Ascending aorta (tissue), 2 donors: ENCODE results near the gene MRFAP1. TPM values are rescaled to one million over a fixed set of nuclear protein-coding genes. Genes with fewer than 3 reads are reported as not detected.

Experiments used
- DNase-seq, 2 donors: peaks; one replicate each; pipeline ENCODE4 v3.0.0-alpha.2; 2019; ENCODE audit warnings: low spot score in 2 of 2
- H3K27ac ChIP-seq, 2 donors: fragments of 200-600 bp; sonication (generic); one replicate each; pipeline ENCODE4 v1.5.1; 2016 to 2017; ENCODE audit warnings: mild to moderate bottlenecking in 1 of 2
- H3K27me3 ChIP-seq: fragments of 200-600 bp; sonication (generic); one replicate; pipeline ENCODE4 v1.5.1; 2017
- H3K36me3 ChIP-seq, 2 donors: fragments of 200-600 bp; sonication (generic); one replicate each; pipeline ENCODE4 v1.5.1; 2016
- H3K4me1 ChIP-seq, 2 donors: fragments of 200-600 bp; sonication (generic); one replicate each; pipeline ENCODE4 v1.5.1; 2016 to 2017; ENCODE audit warnings: mild to moderate bottlenecking in 1 of 2
- H3K4me3 ChIP-seq, 2 donors: fragments of 200-600 bp; sonication (generic); one replicate each; pipeline ENCODE4 v1.5.1; 2016 to 2017; ENCODE audit warnings: mild to moderate bottlenecking in 1 of 2
- H3K9me3 ChIP-seq, 2 donors: fragments of 200-600 bp; sonication (generic); one replicate each; pipeline ENCODE4 v1.5.1; 2016
- intact Hi-C: fragments of 100-400 bp; cut with DNase I; formaldehyde crosslinking; loops from one replicate; pipeline ENCODE4 v1.15.1; 2023
- total RNA-seq: library from RNA; depleted of rRNA; stranded (reverse); fragments of >200 nt; gene quantifications from one replicate; pipeline ENCODE4 v1.1.0, GENCODE V29; 2016
- TF ChIP-seq, protein P1 (sequence below), 3 experiments: fragments of 200-600 bp in 2 of 3; fragments of 450-650 bp in 1 of 3; sonication (generic) in 2 of 3; IDR thresholded peaks; one replicate each; pipeline ENCODE4 v1.5.1; 2016 to 2019; ENCODE audit warnings: antibody characterized with exemption in 3 of 3, mild to moderate bottlenecking in 1 of 3, moderate library complexity in 1 of 3

The MRFAP1 gene
- total RNA-seq, 1 donor from 2014 or later = 109 TPM

DNA sequence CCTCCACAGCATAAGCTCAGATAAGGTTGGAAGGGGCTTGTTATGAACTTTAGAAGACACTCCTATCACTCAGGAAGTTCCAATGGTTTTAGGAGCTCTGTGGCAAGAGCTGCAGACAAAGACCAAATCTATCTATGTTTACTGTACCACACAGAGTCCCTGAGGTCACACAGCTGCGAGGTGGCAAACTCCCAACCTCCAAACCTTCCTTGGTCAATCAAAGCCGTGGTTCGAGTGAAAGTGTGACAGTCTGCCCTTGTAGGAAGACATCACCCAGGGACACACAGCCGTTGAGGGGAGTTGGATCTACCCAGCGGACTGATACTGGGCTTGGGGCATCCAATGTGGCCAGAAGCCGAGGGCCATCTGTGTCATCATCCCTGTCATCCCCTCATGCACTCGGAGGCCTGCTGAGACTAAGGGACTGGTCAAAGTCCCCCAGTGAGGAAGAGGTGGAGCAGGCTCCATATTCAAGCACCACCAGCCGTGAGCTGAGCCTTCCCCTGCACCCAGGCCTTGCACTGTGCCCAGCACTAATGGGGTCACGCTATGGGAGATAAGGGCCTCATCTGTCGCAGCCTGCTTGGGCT is 38.7 kb upstream of the MRFAP1 start:
- peaks cover 0 to 7% of the 10 kb centered on the region in 2 donors for H3K9me3 ChIP-seq
- no peak for DNase-seq
- H3K27me3 ChIP-seq = no peaks in the 10 kb centered on the region
- intact Hi-C loops = no loop called here
- TF ChIP-seq, protein P1, sequence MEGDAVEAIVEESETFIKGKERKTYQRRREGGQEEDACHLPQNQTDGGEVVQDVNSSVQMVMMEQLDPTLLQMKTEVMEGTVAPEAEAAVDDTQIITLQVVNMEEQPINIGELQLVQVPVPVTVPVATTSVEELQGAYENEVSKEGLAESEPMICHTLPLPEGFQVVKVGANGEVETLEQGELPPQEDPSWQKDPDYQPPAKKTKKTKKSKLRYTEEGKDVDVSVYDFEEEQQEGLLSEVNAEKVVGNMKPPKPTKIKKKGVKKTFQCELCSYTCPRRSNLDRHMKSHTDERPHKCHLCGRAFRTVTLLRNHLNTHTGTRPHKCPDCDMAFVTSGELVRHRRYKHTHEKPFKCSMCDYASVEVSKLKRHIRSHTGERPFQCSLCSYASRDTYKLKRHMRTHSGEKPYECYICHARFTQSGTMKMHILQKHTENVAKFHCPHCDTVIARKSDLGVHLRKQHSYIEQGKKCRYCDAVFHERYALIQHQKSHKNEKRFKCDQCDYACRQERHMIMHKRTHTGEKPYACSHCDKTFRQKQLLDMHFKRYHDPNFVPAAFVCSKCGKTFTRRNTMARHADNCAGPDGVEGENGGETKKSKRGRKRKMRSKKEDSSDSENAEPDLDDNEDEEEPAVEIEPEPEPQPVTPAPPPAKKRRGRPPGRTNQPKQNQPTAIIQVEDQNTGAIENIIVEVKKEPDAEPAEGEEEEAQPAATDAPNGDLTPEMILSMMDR (IDR thresholded peaks at IDR 0.05) = no peak
- no peak overlapping the region for H3K4me3 ChIP-seq
- H3K4me1 ChIP-seq = no peaks in the 10 kb centered on the region
- H3K36me3 ChIP-seq = peaks cover 60 to 93% of the 10 kb centered on the region in 2 donors
- no peak overlapping the region for H3K27ac ChIP-seq

DNA sequence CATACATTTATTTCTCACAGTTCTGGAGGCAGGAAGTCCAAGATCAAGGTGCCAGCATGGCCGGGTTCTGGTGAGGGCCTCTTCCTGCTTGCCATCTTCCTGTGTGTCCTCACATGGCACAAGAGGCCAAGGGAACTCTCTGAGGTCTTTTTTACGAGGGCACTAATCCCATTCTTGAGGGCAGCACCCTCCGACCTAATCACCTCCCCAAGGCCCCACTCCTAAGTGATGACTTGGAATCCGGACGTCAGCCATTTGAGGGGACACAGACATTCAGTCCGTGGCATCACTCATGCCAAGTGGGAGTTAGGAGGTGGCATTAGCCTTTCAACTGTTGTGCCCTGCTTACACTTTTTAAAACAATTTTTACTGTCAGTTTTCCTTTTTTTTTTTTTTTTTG is 38.2 kb upstream of the MRFAP1 start:
- no peak overlapping the region for H3K27ac ChIP-seq
- DNase-seq = no peak
- intact Hi-C loops = no loop called here
- no peaks in the 10 kb centered on the region for H3K27me3 ChIP-seq
- H3K4me3 ChIP-seq = no peak overlapping the region
- H3K9me3 ChIP-seq = peaks cover 0 to 7% of the 10 kb centered on the region in 2 donors
- peaks cover 62 to 93% of the 10 kb centered on the region in 2 donors for H3K36me3 ChIP-seq
- TF ChIP-seq, protein P1 (IDR thresholded peaks at IDR 0.05) = no peak
- H3K4me1 ChIP-seq = no peaks in the 10 kb centered on the region

DNA sequence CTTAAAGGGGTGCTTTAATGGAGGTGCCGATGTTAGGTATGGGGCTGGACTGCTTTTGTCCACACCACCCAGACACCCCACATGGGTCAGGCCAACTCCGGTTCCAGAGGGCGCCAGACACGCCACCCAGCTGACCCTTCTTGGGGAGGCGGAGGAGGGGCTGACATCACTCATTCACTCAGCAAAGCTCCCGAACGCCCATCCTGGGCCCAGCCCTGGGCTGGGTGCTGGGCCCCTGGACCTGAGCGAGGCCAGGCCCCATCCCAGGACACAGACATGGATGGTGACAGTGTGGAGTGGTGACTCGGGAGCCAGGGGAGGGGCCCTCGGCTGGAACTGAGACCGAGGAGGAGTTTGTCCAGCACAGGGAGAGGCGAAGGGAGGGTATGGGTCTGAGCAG is 37.4 kb upstream of the MRFAP1 start:
- Histone ChIP-seq H3K4me1 (no peaks in the 10 kb centered on the region), H3K27ac (no peak overlapping the region), H3K36me3 (peaks cover 59 to 93% of the 10 kb centered on the region in 2 donors), H3K9me3 (peaks cover 0 to 7% of the 10 kb centered on the region in 2 donors), H3K27me3 (no peaks in the 10 kb centered on the region), H3K4me3 (no peak overlapping the region)
- TF ChIP-seq, protein P1 (IDR thresholded peaks at IDR 0.05) = no peak
- intact Hi-C loops = no loop called here
- DNase-seq = no peak

DNA sequence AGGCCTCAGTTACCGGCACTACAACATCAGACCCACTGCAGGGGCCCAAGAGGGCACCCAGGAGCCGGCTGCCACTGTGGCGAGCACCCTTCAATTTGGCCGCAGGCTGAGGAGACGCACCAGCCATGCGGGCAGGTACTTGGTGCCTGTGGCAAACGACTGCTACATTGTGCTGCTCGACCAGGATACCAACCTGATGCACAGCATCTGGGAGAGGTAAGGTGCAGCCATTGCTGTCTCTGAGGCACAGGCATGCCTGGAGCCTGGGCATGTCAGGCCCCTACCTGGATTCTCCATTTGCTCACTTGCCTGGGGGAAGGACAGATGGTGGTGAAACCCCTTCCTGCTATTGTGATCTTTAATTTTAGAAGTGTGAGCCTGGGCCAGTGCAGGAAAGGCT is 35.4 kb upstream of the MRFAP1 start:
- Histone ChIP-seq H3K4me3 (no peak overlapping the region), H3K27me3 (no peaks in the 10 kb centered on the region), H3K4me1 (no peaks in the 10 kb centered on the region), H3K27ac (no peak overlapping the region), H3K36me3 (peaks cover 70 to 98% of the 10 kb centered on the region in 2 donors), H3K9me3 (peaks cover 0 to 7% of the 10 kb centered on the region in 2 donors)
- intact Hi-C loops = no loop called here
- DNase-seq = no peak
- TF ChIP-seq, protein P1 (IDR thresholded peaks at IDR 0.05) = no peak

DNA sequence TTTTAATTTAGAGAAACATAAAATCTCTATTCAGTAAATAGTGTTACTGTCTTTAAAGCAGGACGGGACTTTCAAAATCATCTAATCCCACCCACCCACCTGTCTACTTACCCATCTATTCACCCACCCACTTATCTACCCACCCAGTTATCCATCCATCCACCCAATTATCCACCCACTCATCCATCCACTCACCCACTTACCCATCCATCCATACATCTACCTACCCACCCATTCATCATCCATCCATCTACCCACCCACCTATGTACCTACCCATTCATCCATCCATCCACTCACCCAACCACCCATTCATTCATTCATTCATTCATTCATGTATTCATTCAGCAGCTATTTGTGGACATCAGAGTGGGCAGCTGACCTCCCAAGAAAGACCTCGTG is 34.9 kb upstream of the MRFAP1 start:
- H3K4me1 ChIP-seq = no peaks in the 10 kb centered on the region
- TF ChIP-seq, protein P1 (IDR thresholded peaks at IDR 0.05) = no peak
- intact Hi-C loops = no loop called here

More for the DNA sequence above, 34.9 kb upstream of the MRFAP1 start:
- no peak overlapping the region for H3K4me3 ChIP-seq
- no peak overlapping the region for H3K27ac ChIP-seq
- no peaks in the 10 kb centered on the region for H3K27me3 ChIP-seq
- DNase-seq = no peak
- H3K9me3 ChIP-seq = peaks cover 0 to 7% of the 10 kb centered on the region in 2 donors
- peaks cover 72 to 98% of the 10 kb centered on the region in 2 donors for H3K36me3 ChIP-seq
